Body of pancreas (tissue), 4 donors: ENCODE data around the gene ILDR2.

Experiments used
- POLR2A ChIP-seq, 3 donors: fragments of 450-650 bp; IDR thresholded peaks; one replicate each; pipeline ENCODE4 v1.6.1; 2016; ENCODE audit warnings: antibody characterized with exemption in 3 of 3, mild to moderate bottlenecking in 2 of 3
- TF ChIP-seq, protein P1 (sequence below), 7 experiments: fragments of 450-650 bp in 4 of 7; fragments of 200-600 bp in 3 of 7; sonication (generic) in 3 of 7; IDR thresholded peaks; one replicate each; pipeline ENCODE4 v1.5.1; 2016 to 2019; ENCODE audit warnings: antibody characterized with exemption in 7 of 7

DNA sequence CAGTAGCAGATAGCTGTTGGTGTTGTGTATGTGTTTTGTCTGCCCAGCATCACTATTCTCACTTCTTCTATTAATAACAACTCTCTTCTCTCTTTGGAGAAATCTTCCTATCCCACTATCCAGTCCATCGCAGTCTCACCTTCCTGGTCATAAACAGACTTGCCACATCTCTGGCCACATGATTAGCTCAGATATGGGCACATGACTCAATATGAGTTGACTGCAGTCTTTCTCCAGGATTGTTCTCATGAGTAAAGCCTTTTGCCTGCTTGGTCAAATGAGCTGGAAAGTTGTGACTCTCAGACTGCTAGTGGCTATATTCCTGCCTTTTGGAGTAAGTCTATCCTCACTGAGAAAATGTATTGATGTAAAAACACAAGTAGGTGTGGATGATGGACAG, 66.4 kb downstream of the ILDR2 start:
- TF ChIP-seq, protein P1, sequence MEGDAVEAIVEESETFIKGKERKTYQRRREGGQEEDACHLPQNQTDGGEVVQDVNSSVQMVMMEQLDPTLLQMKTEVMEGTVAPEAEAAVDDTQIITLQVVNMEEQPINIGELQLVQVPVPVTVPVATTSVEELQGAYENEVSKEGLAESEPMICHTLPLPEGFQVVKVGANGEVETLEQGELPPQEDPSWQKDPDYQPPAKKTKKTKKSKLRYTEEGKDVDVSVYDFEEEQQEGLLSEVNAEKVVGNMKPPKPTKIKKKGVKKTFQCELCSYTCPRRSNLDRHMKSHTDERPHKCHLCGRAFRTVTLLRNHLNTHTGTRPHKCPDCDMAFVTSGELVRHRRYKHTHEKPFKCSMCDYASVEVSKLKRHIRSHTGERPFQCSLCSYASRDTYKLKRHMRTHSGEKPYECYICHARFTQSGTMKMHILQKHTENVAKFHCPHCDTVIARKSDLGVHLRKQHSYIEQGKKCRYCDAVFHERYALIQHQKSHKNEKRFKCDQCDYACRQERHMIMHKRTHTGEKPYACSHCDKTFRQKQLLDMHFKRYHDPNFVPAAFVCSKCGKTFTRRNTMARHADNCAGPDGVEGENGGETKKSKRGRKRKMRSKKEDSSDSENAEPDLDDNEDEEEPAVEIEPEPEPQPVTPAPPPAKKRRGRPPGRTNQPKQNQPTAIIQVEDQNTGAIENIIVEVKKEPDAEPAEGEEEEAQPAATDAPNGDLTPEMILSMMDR (IDR thresholded peaks at IDR 0.05), result no peak
- TF ChIP-seq POLR2A (IDR thresholded peaks at IDR 0.05), result no peak
